Measurements from ENCODE around the gene TMCO4. TPM values are rescaled to one million over a fixed set of nuclear protein-coding genes. Genes with fewer than 3 reads are reported as not detected.
A peak's percentile ranks its signal among the peaks of the same experiment; 100 is the strongest.

TMCO4 gene
- total and polyA plus RNA-seq, 2 of the 8 experiments (the other 6 are each of a cell fraction or from before 2014, with no cell fraction given): 3.0 to 3.1 TPM

- no peak for TF ChIP-seq SRF (IDR thresholded peaks at IDR 0.05; ENCODE audit: low read depth, low read length)
- no peak for TF ChIP-seq POLR2A (IDR thresholded peaks at IDR 0.05; ENCODE audit: control extremely low read depth in 1 of 2, low read depth in 2 of 2, low read length in 2 of 2)
- TF ChIP-seq EP300 (IDR thresholded peaks at IDR 0.05; ENCODE audit: borderline replicate concordance in 1 of 2, low read depth in 2 of 2, low read length in 2 of 2): 0 out of 3 replicates have a peak, but pooled peaks of 1 of the 2 experiments have one; percentile 19
- TF ChIP-seq SAP30 (IDR thresholded peaks at IDR 0.05; ENCODE audit: insufficient read depth, insufficient replicate concordance, low read length): no peak
- TF ChIP-seq POLR2AphosphoS5 (IDR thresholded peaks at IDR 0.05; ENCODE audit: low read depth, low read length): no peak
- TF ChIP-seq, protein P1, sequence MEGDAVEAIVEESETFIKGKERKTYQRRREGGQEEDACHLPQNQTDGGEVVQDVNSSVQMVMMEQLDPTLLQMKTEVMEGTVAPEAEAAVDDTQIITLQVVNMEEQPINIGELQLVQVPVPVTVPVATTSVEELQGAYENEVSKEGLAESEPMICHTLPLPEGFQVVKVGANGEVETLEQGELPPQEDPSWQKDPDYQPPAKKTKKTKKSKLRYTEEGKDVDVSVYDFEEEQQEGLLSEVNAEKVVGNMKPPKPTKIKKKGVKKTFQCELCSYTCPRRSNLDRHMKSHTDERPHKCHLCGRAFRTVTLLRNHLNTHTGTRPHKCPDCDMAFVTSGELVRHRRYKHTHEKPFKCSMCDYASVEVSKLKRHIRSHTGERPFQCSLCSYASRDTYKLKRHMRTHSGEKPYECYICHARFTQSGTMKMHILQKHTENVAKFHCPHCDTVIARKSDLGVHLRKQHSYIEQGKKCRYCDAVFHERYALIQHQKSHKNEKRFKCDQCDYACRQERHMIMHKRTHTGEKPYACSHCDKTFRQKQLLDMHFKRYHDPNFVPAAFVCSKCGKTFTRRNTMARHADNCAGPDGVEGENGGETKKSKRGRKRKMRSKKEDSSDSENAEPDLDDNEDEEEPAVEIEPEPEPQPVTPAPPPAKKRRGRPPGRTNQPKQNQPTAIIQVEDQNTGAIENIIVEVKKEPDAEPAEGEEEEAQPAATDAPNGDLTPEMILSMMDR (IDR thresholded peaks at IDR 0.05; ENCODE audit: control extremely low read depth in 1 of 3, insufficient read depth in 1 of 3, low read depth in 1 of 3, low read length in 3 of 3): peak in 2 of 3 experiments; percentile 14 to 36; a peak in 2 of 4 replicates
- TF ChIP-seq NRF1 (IDR thresholded peaks at IDR 0.05; ENCODE audit: low read depth, low read length): no peak
- TF ChIP-seq TBP (IDR thresholded peaks at IDR 0.05; ENCODE audit: low read depth, low read length): 0 out of 2 replicates have a peak, but pooled peaks have one; percentile 22
- TF ChIP-seq EGR1 (IDR thresholded peaks at IDR 0.05; ENCODE audit: borderline replicate concordance, low read depth, low read length): no peak
- TF ChIP-seq MAFK (IDR thresholded peaks at IDR 0.05; ENCODE audit: low read depth, low read length): no peak
- no peak for TF ChIP-seq CEBPB (IDR thresholded peaks at IDR 0.05; ENCODE audit: low read depth, low read length)
- no peak for TF ChIP-seq CREB1 (IDR thresholded peaks at IDR 0.05)
- TF ChIP-seq CHD2 (IDR thresholded peaks at IDR 0.05; ENCODE audit: low read length): no peak
- peak; percentile 96 for TF ChIP-seq TEAD4 (IDR thresholded peaks at IDR 0.05; ENCODE audit: low read depth, low read length)
- TF ChIP-seq PHF8 (conservative IDR thresholded peaks at IDR 0.05; ENCODE audit: low read depth, low read length): no peak
- TF ChIP-seq ATF2 (IDR thresholded peaks at IDR 0.05; ENCODE audit: low read length): no peak
- no peak for TF ChIP-seq YY1 (IDR thresholded peaks at IDR 0.05; ENCODE audit: low read depth, low read length)
- no peak for TF ChIP-seq HDAC2 (IDR thresholded peaks at IDR 0.05; ENCODE audit: borderline replicate concordance in 1 of 2, low read depth in 2 of 2, low read length in 2 of 2)
- TF ChIP-seq KDM1A (IDR thresholded peaks at IDR 0.05; ENCODE audit: borderline replicate concordance, low read length): peak; percentile 95
Measured at GRCh38 chr1:19640363-19641316, 159.1 kb downstream of the TMCO4 start (continued).

Data from H1 (cell line).